ENCODE measurements around the gene PPFIA1.

GRCh38 chr11:70378506-70379134 lies 108.1 kb downstream of the PPFIA1 start:
- TF ChIP-seq CTCF (IDR thresholded peaks at IDR 0.05; ENCODE audit: poor library complexity) (no peak), EZH2 (IDR thresholded peaks at IDR 0.05; ENCODE audit: borderline replicate concordance) (no peak), EZH2phosphoT487 (IDR thresholded peaks at IDR 0.05; ENCODE audit: low read depth, severe bottlenecking, unreplicated experiment) (no peak)

All from hepatocyte (in vitro differentiated cells).